HepG2 (cell line): Measurements from ENCODE around the gene CCNB3. TPM values are rescaled to one million over a fixed set of nuclear protein-coding genes. Genes with fewer than 3 reads are reported as not detected.

Source experiments
- ATAC-seq: fragments of 200-7000 bp; cut with Tn5 transposase; 3 replicates; pipeline ENCODE4 v1.9.1; 2020; ENCODE audit warnings: mild to moderate bottlenecking, moderate library complexity
- BruUV-seq: library from RNA; stranded (reverse); fragments of 400-500 nt; replicated peaks from 2 replicates; lab custom pipeline; 2021; lab: Mats Ljungman, UMichigan
- CTCF ChIA-PET: fragments of 300-600 bp; formaldehyde crosslinking; extraction: SDS; loops from one replicate; lab custom pipeline; 2021; ENCODE audit warnings: low total read pairs, inconsistent platforms, low intra/inter-chr PET ratio; lab: Yijun Ruan, JAX
- POLR2A ChIA-PET: fragments of 350-600 bp; sonication (Branson Sonifier 250); formaldehyde crosslinking; loops from one replicate; lab custom pipeline; 2020; ENCODE audit warnings: antibody characterized with exemption, inconsistent platforms; lab: Yijun Ruan, JAX
- DNase-seq: peaks from one replicate; pipeline ENCODE4 v3.0.0-alpha.2; 2015; ENCODE audit warnings: low spot score
- FAIRE-seq: peaks from 3 replicates; lab custom pipeline; 2011; peaks lifted over from hg19 to GRCh38; lab: Jason Lieb, UNC
- H2AFZ ChIP-seq: one replicate; pipeline ENCODE4 v1.6.1; 2011; ENCODE audit warnings: low read length, inconsistent platforms
- H3K27ac ChIP-seq: fragments of 300-600 bp; 3 replicates; pipeline ENCODE4 v1.8.0; 2011; ENCODE audit warnings: mixed run types, mild to moderate bottlenecking, mixed read lengths, low read length, inconsistent platforms; ENCODE audit not compliant: insufficient read depth; ENCODE audit errors: extremely low read length
- H3K27me3 ChIP-seq, 2 experiments: fragments of 200-600 bp in 1 of 2; 2 replicates in 1 of 2; 3 replicates in 1 of 2; pipeline versions ENCODE4 v1.6.0 to v1.8.0; 2011; ENCODE audit warnings: low read length in 2 of 2, mild to moderate bottlenecking in 2 of 2, moderate library complexity in 2 of 2, inconsistent platforms in 1 of 2; ENCODE audit not compliant: insufficient read depth in 2 of 2, control insufficient read depth in 1 of 2
- H3K36me3 ChIP-seq, 2 experiments: fragments of 200-600 bp in 1 of 2; replicated peaks in 1 of 2; 2 replicates in 1 of 2; 3 replicates in 1 of 2; pipeline versions ENCODE4 v1.5.1 to v1.8.0; 2011; ENCODE audit warnings: low read length in 2 of 2, inconsistent platforms in 1 of 2; ENCODE audit not compliant: insufficient read depth in 2 of 2, control insufficient read depth in 1 of 2
- H3K4me1 ChIP-seq: 2 replicates; pipeline ENCODE4 v1.5.1; 2012; ENCODE audit warnings: low read length, inconsistent platforms; ENCODE audit not compliant: insufficient read depth
- H3K4me2 ChIP-seq: 2 replicates; pipeline ENCODE4 v1.6.0; 2011; ENCODE audit warnings: low read depth, low read length, inconsistent platforms
- H3K4me3 ChIP-seq, 3 experiments: fragments of 200-600 bp in 1 of 3; sonication (generic), shearing (Covaris generic) in 1 of 3; replicated peaks in 1 of 3; 2 replicates each; pipeline ENCODE4 v1.5.1; 2011 to 2016; ENCODE audit warnings: low read length in 3 of 3, inconsistent platforms in 2 of 3, low read depth in 2 of 3, mild to moderate bottlenecking in 2 of 3, control low read depth in 1 of 3, mixed read lengths in 1 of 3; ENCODE audit not compliant: insufficient read depth in 1 of 3
- H3K79me2 ChIP-seq: one replicate; pipeline ENCODE4 v1.6.1; 2011; ENCODE audit warnings: low read length, inconsistent platforms; ENCODE audit not compliant: insufficient read depth
- H3K9ac ChIP-seq: 2 replicates; pipeline ENCODE4 v1.6.0; 2011; ENCODE audit warnings: mild to moderate bottlenecking, low read depth, low read length, inconsistent platforms; ENCODE audit not compliant: insufficient read depth
- H3K9me3 ChIP-seq: 2 replicates; pipeline ENCODE4 v1.5.1; 2012; ENCODE audit warnings: mild to moderate bottlenecking, low read length
- H4K20me1 ChIP-seq: 2 replicates; pipeline ENCODE4 v1.6.0; 2011; ENCODE audit warnings: inconsistent platforms, mild to moderate bottlenecking, low read length, moderate library complexity; ENCODE audit not compliant: insufficient read depth
- CCAR2 ChIP-seq: fragments of 200-400 bp; formaldehyde crosslinking; optimal IDR thresholded peaks from 2 replicates; pipeline ENCODE3; 2018; ENCODE audit warnings: low read depth, mild to moderate bottlenecking, low read length, moderate library complexity
- CEBPB ChIP-seq: IDR thresholded peaks from 2 replicates; pipeline ENCODE4 v1.6.1; 2011; ENCODE audit warnings: low read depth, low read length, improper control_type of control experiment, borderline replicate concordance
- KLF11 ChIP-seq: IDR thresholded peaks from 2 replicates; pipeline ENCODE4 v1.6.1; 2016; ENCODE audit warnings: missing compliant biosample characterization
- MEIS1 ChIP-seq: sonication (generic); formaldehyde crosslinking; IDR thresholded peaks from 2 replicates; pipeline ENCODE4 v1.9.0; 2021; ENCODE audit warnings: mild to moderate bottlenecking, missing genetic modification reagents, moderate library complexity, borderline replicate concordance
- NFKBIZ ChIP-seq: IDR thresholded peaks from 2 replicates; pipeline ENCODE4 v1.6.1; 2018; ENCODE audit warnings: missing genetic modification reagents, missing compliant biosample characterization
- RFX1 ChIP-seq: fragments of 450-650 bp; IDR thresholded peaks from 2 replicates; pipeline ENCODE4 v1.6.1; 2017
- RFX3 ChIP-seq: IDR thresholded peaks from 2 replicates; pipeline ENCODE4 v1.6.1; 2016; ENCODE audit warnings: missing biosample characterization, missing genetic modification reagents
- SNAI1 ChIP-seq: sonication (generic); formaldehyde crosslinking; IDR thresholded peaks from 2 replicates; pipeline ENCODE4 v1.5.0; 2020; ENCODE audit warnings: mild to moderate bottlenecking, missing genetic modification reagents, borderline replicate concordance
- STAT5B ChIP-seq: sonication (generic); formaldehyde crosslinking; IDR thresholded peaks from 2 replicates; pipeline ENCODE4 v1.4.0; 2020; ENCODE audit warnings: missing genetic modification reagents
- ZMAT3 ChIP-seq: sonication (generic); formaldehyde crosslinking; conservative IDR thresholded peaks from 2 replicates; pipeline ENCODE4 v1.7.0; 2021; ENCODE audit warnings: missing genetic modification reagents
- ZNF292 ChIP-seq: sonication (generic); formaldehyde crosslinking; IDR thresholded peaks from 2 replicates; pipeline ENCODE4 v1.8.1; 2022; ENCODE audit warnings: mild to moderate bottlenecking, low read depth, missing genetic modification reagents, borderline replicate concordance
- ZNF383 ChIP-seq: sonication (generic); formaldehyde crosslinking; IDR thresholded peaks from 2 replicates; pipeline ENCODE4 v1.4.0; 2020; ENCODE audit warnings: missing genetic modification reagents, mild to moderate bottlenecking, borderline replicate concordance
- ZNF552 ChIP-seq: sonication (generic); formaldehyde crosslinking; IDR thresholded peaks from 2 replicates; pipeline ENCODE4 v1.9.0; 2022; ENCODE audit warnings: missing genetic modification reagents, mild to moderate bottlenecking, borderline replicate concordance
- ZNF672 ChIP-seq: sonication (generic); formaldehyde crosslinking; IDR thresholded peaks from 2 replicates; pipeline ENCODE4 v1.8.1; 2022; ENCODE audit warnings: missing genetic modification reagents
- WGBS: methylation state at CpG from one replicate; pipeline ENCODE4 v1.1.6; 2017; ENCODE audit warnings: low lambda C conversion rate; 5-methylcytosine and 5-hydroxymethylcytosine counted together
- in situ Hi-C: cut with HindIII; loops from 2 replicates; pipeline ENCODE4 v1.10.0; 2017; ENCODE audit warnings: low pct_unique_long_range_greater_than_20kb; ENCODE audit not compliant: extremely low pct_ligation_motif_present
- intact Hi-C: fragments of 100-400 bp; cut with micrococcal nuclease; formaldehyde crosslinking; loops from one replicate; pipeline ENCODE4 v1.10.0; 2022; ENCODE audit not compliant: unreplicated experiment
- polyA plus RNA-seq, 8 experiments: library from polyadenylated mRNA; depleted of rRNA in 3 of 8; stranded (reverse) in 7 of 8; unstranded in 1 of 8; fragments of >200 nt; fragmentation: Illumina TruSeq in 4 of 8; extraction: Trizol in 4 of 8; gene quantifications; 2 replicates each; pipeline versions ENCODE4 v1.2.1 to v1.2.3, GENCODE V29; 2011 to 2016; ENCODE audit warnings: low read depth in 4 of 8, missing spikeins in 1 of 8, mixed read lengths in 1 of 8; ENCODE audit not compliant: insufficient read depth in 1 of 8
- total RNA-seq, 5 experiments: library from RNA; depleted of rRNA; stranded (reverse); fragments of >200 nt; fragmentation: Illumina TruSeq; extraction: Trizol; gene quantifications; 2 replicates each; pipeline ENCODE4 v1.2.3, GENCODE V29; 2016; ENCODE audit warnings: low read depth in 1 of 5
- TF ChIP-seq, protein P1 (sequence below): sonication (generic); formaldehyde crosslinking; IDR thresholded peaks from 2 replicates; pipeline ENCODE4 v1.4.0; 2020; ENCODE audit warnings: missing genetic modification reagents, mild to moderate bottlenecking, borderline replicate concordance

CCNB3 gene
- total and polyA plus RNA-seq, 2 of the 13 experiments (the other 11 are each of a cell fraction or from before 2014, with no cell fraction given), result 0.04 to 0.07 TPM

DNA sequence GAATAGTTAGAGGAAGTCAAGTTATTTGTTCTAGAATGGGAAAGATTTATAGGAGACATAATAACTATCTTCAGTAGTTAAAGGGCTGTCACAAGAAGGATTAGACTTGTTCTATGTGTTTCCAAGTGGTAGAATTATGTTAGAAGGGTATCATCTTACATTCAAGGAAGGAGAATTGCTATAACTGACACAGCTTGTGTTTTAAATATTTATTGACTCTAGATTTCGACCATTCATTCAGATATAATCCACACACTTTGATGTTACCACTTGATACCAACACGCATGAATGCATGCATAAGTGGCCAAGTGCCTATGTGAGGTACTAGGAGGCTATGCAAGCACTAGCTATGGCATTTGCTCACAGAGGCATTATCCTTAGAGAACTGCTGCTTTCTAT is 122.7 kb downstream of the CCNB3 start:
- ChIA-PET POLR2A (no interaction called here), CTCF (no interaction called here)
- no TSS peak for BruUV-seq
- H3K9ac ChIP-seq, result no peak overlapping the region
- TF ChIP-seq RFX3, result no peak
- no peak for TF ChIP-seq CCAR2
- no peak for TF ChIP-seq SNAI1 (CRISPR knock-in tag)
- no peak for TF ChIP-seq ZMAT3 (CRISPR knock-in tag)
- no peak for TF ChIP-seq ZNF672 (CRISPR knock-in tag)
- TF ChIP-seq, protein P1, sequence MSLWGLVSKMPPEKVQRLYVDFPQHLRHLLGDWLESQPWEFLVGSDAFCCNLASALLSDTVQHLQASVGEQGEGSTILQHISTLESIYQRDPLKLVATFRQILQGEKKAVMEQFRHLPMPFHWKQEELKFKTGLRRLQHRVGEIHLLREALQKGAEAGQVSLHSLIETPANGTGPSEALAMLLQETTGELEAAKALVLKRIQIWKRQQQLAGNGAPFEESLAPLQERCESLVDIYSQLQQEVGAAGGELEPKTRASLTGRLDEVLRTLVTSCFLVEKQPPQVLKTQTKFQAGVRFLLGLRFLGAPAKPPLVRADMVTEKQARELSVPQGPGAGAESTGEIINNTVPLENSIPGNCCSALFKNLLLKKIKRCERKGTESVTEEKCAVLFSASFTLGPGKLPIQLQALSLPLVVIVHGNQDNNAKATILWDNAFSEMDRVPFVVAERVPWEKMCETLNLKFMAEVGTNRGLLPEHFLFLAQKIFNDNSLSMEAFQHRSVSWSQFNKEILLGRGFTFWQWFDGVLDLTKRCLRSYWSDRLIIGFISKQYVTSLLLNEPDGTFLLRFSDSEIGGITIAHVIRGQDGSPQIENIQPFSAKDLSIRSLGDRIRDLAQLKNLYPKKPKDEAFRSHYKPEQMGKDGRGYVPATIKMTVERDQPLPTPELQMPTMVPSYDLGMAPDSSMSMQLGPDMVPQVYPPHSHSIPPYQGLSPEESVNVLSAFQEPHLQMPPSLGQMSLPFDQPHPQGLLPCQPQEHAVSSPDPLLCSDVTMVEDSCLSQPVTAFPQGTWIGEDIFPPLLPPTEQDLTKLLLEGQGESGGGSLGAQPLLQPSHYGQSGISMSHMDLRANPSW (CRISPR knock-in tag), result no peak
- TF ChIP-seq RFX1, result no peak
- no peak for TF ChIP-seq ZNF292 (CRISPR knock-in tag)
- no peak for TF ChIP-seq ZNF383
- no peak for TF ChIP-seq NFKBIZ (CRISPR knock-in tag)
- no peak for TF ChIP-seq KLF11
- no peak for TF ChIP-seq MEIS1 (CRISPR knock-in tag)
- no peak for TF ChIP-seq CEBPB
- TF ChIP-seq STAT5B (CRISPR knock-in tag), result no peak
- TF ChIP-seq ZNF552 (CRISPR knock-in tag), result no peak
- FAIRE-seq, result no peak
- intact Hi-C loops, result no loop called here
- H2AFZ ChIP-seq, result no peak overlapping the region
- H3K4me1 ChIP-seq, result 0 out of 2 replicates have a peak, but pooled peaks cover 9% of the 10 kb centered on the region
- no peak overlapping the region for H3K4me3 ChIP-seq
- no peaks in the 10 kb centered on the region for H3K27me3 ChIP-seq
- no peak for ATAC-seq
- no peak overlapping the region for H3K27ac ChIP-seq
- no peaks in the 10 kb centered on the region for H3K36me3 ChIP-seq
- H3K9me3 ChIP-seq, result no peaks in the 10 kb centered on the region
- WGBS, result 10% methylated on average over 2 of the region's 2 CpGs
- H4K20me1 ChIP-seq, result no peaks in the 10 kb centered on the region
- no peaks in the 10 kb centered on the region for H3K79me2 ChIP-seq
- no peak overlapping the region for H3K4me2 ChIP-seq
- in situ Hi-C loops, result no loop called here
- DNase-seq, result no peak
